Activated T-cell treated with anti-CD3 and anti-CD28 coated beads, Interleukin-2, amount 50 U/mL, for 24 hours (primary cell): ENCODE data around the gene NRXN3.

Experiments used
- DNase-seq: peaks from one replicate; pipeline ENCODE4 v3.0.0-alpha.2; 2020
- H3K27ac Mint-ChIP-seq: 2 replicates; pipeline ENCODE4 v1.8.0; 2020; ENCODE audit warnings: mild to moderate bottlenecking, mixed read lengths
- H3K27me3 Mint-ChIP-seq: 2 replicates; pipeline ENCODE4 v1.8.0; 2020; ENCODE audit warnings: mixed read lengths
- H3K36me3 Mint-ChIP-seq: 2 replicates; pipeline ENCODE4 v1.8.0; 2020; ENCODE audit warnings: low read depth, mixed read lengths
- H3K4me1 Mint-ChIP-seq: 2 replicates; pipeline ENCODE4 v1.8.0; 2020; ENCODE audit warnings: low read depth, mixed read lengths
- H3K4me3 Mint-ChIP-seq: 2 replicates; pipeline ENCODE4 v1.8.0; 2020; ENCODE audit warnings: mild to moderate bottlenecking, moderate library complexity, mixed read lengths
- H3K9me3 Mint-ChIP-seq: 2 replicates; pipeline ENCODE4 v1.8.0; 2020; ENCODE audit warnings: mixed read lengths

Gene NRXN3

DNA sequence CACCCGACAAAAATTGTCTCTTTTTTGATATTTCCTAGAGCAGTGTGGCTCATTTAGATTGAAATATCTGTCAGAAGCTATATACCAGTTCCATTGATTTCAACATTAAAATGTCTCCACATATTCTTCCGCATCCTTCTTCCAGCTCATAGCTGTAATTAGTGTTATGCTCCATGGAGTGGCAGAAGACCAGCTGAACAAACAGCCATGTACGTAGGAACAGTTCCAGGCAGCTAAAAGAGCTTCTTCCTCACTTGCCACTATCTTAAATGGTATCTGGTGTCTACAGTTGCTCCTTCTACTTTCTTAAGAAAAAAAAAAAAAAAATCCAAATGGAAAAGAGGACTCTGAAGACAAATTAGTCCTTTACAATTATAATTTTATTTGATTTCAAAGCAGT lies 1193.1 kb downstream of the NRXN3 start:
- Mint-ChIP-seq H3K4me3 (no peak overlapping the region), H3K27me3 (no peaks in the 10 kb centered on the region), H3K9me3 (peaks cover 2% of the 10 kb centered on the region), H3K36me3 (no peaks in the 10 kb centered on the region), H3K4me1 (no peaks in the 10 kb centered on the region), H3K27ac (no peak overlapping the region)
- DNase-seq, result no peak

DNA sequence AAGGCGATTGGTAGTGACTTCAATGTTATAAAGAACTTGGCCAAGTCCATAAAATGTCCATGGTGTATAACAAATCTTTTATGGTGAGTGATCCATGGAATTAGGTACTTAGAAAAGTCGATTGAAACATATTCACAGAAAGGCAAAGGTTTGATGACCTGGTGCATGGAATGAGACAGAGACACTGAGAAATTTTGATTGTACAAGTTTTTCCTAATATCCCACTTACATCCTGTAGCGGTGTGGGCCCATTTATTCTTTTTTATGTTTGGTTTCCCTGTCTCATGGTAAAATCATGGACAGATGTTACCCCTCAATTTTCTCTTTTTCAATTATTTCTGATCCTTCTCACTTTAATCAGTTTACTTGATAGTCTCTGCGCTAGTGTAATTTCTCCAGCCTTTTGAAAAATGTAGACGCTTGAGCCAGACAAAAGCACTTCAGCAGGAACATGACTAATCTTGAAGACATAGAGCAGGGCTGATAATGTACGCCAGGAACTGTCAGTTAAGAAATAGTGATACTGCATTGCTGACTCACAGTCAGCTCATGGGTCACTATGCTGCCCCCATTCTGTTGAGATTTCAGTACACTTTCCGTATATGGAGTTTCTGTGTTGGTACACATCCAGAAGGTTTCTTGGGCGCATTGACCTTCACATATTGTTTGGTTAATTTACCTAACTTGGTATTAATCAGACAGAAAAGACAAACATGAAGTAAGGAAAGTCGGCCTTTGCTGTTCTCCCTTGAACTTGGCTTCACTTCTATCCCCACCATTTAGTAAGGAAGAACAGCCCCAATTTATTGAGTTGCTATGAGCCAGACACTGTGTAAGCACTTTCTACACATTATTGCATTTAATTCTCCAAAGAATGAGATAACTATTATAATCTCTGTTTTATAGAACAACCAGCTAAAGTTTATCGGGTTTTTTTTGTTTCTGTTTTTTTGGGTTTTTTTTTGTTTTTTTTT lies 1199.5 kb downstream of the NRXN3 start:
- H3K4me3 Mint-ChIP-seq, result no peak overlapping the region
- no peak for DNase-seq
- H3K27ac Mint-ChIP-seq, result no peak overlapping the region
- no peaks in the 10 kb centered on the region for H3K4me1 Mint-ChIP-seq
- no peaks in the 10 kb centered on the region for H3K36me3 Mint-ChIP-seq
- peaks cover 12% of the 10 kb centered on the region for H3K9me3 Mint-ChIP-seq
- H3K27me3 Mint-ChIP-seq, result no peaks in the 10 kb centered on the region

DNA sequence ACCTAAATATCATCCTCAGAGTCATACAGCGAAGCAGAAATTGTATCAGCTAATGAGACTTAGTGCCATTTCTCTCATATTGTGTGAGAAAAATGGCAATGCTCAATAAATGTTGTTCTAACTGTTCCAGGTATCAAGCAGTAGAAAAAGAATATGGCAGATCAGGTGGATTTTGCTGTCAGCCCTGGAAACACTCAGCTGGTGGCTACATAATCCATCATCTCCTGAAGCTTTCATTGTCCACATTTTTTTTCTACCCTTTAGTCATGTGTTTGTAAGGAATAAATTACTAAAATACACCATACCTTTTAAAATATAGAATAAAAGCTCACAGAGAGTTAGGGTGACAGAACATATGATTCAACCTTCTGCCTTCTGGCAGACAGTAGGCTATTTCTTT lies 1200.8 kb downstream of the NRXN3 start:
- Mint-ChIP-seq H3K27me3 (no peaks in the 10 kb centered on the region), H3K9me3 (peaks cover 15% of the 10 kb centered on the region)

DNA sequence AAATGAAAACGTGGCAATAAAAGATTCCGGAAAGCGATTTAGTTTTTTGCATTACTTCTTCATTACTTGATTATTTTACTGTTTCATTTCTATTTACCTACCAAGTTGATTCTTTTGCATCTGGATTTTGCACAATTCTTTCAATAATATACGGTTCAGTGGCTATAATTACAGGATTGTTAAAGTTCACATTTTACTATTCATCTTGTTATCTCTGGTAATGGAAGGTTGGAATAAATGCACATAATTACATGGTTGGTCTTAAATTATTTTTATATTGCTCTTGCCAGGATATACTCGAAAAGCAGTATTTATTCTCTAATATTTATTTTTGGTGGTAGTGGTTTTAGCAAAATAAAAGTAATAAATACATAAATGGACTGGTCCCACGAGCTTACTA lies 1203.3 kb downstream of the NRXN3 start:
- DNase-seq, result no peak
- Mint-ChIP-seq H3K4me1 (no peaks in the 10 kb centered on the region), H3K27me3 (no peaks in the 10 kb centered on the region), H3K36me3 (no peaks in the 10 kb centered on the region), H3K4me3 (no peak overlapping the region), H3K9me3 (peaks cover 15% of the 10 kb centered on the region), H3K27ac (no peak overlapping the region)

More for the DNA sequence above, 1200.8 kb downstream of the NRXN3 start:
- no peaks in the 10 kb centered on the region for H3K4me1 Mint-ChIP-seq
- H3K36me3 Mint-ChIP-seq, result no peaks in the 10 kb centered on the region
- no peak overlapping the region for H3K4me3 Mint-ChIP-seq
- H3K27ac Mint-ChIP-seq, result no peak overlapping the region
- DNase-seq, result no peak

DNA sequence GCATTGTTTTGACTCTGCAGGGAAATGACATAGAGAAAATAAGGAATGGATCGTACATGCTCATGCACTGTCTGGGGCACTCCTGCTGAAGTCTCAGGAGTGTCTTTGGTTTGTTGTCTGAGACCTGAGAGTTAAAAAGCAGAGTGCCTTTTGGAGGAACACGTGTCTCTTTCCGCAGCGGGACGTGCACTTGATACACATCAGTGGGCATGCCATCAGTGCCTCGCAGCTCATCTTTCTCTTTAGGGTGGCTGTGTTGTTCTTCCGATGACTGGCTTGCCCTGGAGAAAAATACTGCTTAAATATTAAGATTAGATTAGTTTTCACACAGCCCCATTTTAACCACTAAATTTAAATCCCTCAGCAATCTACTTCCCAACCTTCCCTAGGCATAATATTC lies 1205.2 kb downstream of the NRXN3 start:
- H3K4me3 Mint-ChIP-seq, result no peak overlapping the region
- no peaks in the 10 kb centered on the region for H3K27me3 Mint-ChIP-seq
- peaks cover 13% of the 10 kb centered on the region for H3K9me3 Mint-ChIP-seq
- DNase-seq, result no peak
- no peak overlapping the region for H3K27ac Mint-ChIP-seq
- no peaks in the 10 kb centered on the region for H3K4me1 Mint-ChIP-seq
- H3K36me3 Mint-ChIP-seq, result no peaks in the 10 kb centered on the region

DNA sequence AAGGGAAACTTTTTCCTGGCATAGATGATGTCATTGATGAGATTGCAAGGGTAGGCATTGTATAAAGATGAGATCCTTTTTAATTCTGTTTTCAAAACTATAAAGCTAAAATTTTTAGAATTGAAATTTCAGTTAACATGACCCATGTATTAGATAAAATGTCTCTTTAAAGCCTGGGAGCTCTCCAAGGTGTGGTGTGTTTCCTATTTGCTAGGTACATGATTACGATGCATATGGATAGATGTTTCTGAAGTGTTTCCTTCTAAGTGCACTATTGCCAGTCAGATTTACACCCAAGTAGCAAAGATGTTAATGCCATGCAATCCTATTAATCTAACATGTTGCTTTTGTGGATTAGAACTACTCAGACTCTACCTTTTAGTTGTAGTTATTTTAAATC lies 1206.4 kb downstream of the NRXN3 start:
- DNase-seq, result no peak
- H3K4me3 Mint-ChIP-seq, result no peak overlapping the region
- peaks cover 17% of the 10 kb centered on the region for H3K9me3 Mint-ChIP-seq
- no peaks in the 10 kb centered on the region for H3K36me3 Mint-ChIP-seq
- H3K27ac Mint-ChIP-seq, result no peak overlapping the region
- no peaks in the 10 kb centered on the region for H3K27me3 Mint-ChIP-seq
- no peaks in the 10 kb centered on the region for H3K4me1 Mint-ChIP-seq

DNA sequence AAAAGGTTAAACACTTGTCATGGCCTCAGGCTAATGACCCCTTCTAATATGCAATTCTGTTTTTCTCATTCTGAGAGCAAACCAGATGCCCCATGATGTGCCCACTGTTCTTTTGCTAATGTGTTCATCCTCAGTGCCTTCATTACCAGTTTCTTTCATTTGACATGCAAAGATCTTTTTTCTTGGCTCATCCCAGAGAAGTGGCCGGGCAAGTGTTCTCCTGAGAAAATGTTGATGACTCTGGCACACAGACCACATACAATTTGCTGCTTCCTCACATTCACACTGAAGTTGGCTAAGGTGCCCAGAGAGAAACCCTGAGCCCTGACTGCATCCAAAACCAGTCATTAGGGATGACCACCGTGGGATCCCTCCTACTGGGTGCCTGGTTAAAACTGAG lies 1207.8 kb downstream of the NRXN3 start:
- DNase-seq, result no peak
- Mint-ChIP-seq H3K9me3 (peaks cover 12% of the 10 kb centered on the region), H3K4me3 (no peak overlapping the region), H3K4me1 (no peaks in the 10 kb centered on the region), H3K27ac (no peak overlapping the region), H3K27me3 (no peaks in the 10 kb centered on the region), H3K36me3 (no peaks in the 10 kb centered on the region)

DNA sequence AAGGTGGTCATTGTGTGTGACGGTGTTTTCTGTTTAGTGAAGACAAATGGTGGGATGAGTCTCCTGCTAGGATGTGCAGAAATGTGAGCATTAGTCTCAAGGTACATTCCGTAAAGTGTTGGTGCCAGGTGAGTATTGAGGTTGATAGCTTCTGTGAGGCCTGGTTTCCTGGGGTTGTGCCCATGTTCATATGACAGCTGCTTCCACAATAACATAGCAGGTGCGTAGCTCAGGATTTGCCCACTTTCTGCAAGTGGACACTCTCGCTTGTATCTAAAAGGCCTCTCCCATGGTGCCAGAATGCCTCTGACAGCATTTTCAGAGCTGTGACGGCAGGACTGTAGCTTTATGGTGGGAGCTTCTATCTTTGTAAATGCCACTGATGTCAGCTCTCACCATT lies 1209.1 kb downstream of the NRXN3 start:
- no peaks in the 10 kb centered on the region for H3K27me3 Mint-ChIP-seq
- H3K36me3 Mint-ChIP-seq, result no peaks in the 10 kb centered on the region
- H3K4me3 Mint-ChIP-seq, result no peak overlapping the region
- no peaks in the 10 kb centered on the region for H3K4me1 Mint-ChIP-seq
- no peak for DNase-seq
- no peak overlapping the region for H3K27ac Mint-ChIP-seq
- peaks cover 11% of the 10 kb centered on the region for H3K9me3 Mint-ChIP-seq

GRCh38 chr14:79383031-79383430 lies 1212.9 kb downstream of the NRXN3 start:
- Mint-ChIP-seq H3K4me3 (no peak overlapping the region), H3K4me1 (no peaks in the 10 kb centered on the region), H3K27ac (no peak overlapping the region), H3K36me3 (no peaks in the 10 kb centered on the region), H3K9me3 (peaks cover 13% of the 10 kb centered on the region), H3K27me3 (no peaks in the 10 kb centered on the region)
- no peak for DNase-seq

DNA sequence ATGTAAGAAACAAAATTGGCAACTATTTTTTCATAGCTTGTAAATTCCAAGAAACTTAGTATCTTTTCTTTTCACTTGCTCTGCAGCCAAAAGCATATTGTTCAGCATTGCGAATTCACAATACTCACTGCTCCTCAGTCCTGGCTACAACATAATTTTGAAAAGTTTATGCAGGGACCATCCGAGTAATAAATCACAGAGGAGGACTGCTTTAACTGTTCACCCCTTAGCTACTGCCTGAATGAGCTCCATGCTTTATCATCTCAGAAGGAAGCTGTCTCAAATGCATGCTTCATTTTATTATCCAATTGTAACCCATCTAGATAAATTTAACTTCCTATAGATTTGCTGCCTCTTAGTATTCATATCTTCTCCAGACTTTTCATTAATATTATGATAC lies 1213.3 kb downstream of the NRXN3 start:
- Mint-ChIP-seq H3K4me1 (no peaks in the 10 kb centered on the region), H3K9me3 (peaks cover 13% of the 10 kb centered on the region), H3K4me3 (no peak overlapping the region), H3K36me3 (no peaks in the 10 kb centered on the region), H3K27me3 (no peaks in the 10 kb centered on the region), H3K27ac (no peak overlapping the region)
- DNase-seq, result no peak

- H3K9me3 Mint-ChIP-seq, result no peaks in the 10 kb centered on the region
- H3K4me1 Mint-ChIP-seq, result no peaks in the 10 kb centered on the region
- no peaks in the 10 kb centered on the region for H3K36me3 Mint-ChIP-seq
- no peaks in the 10 kb centered on the region for H3K27me3 Mint-ChIP-seq
- no peak for DNase-seq
- no peak overlapping the region for H3K27ac Mint-ChIP-seq
- no peak overlapping the region for H3K4me3 Mint-ChIP-seq
Measured at GRCh38 chr14:79395061-79395460, 1224.9 kb downstream of the NRXN3 start.

- no peaks in the 10 kb centered on the region for H3K36me3 Mint-ChIP-seq
- no peak overlapping the region for H3K4me3 Mint-ChIP-seq
- no peak for DNase-seq
- H3K27me3 Mint-ChIP-seq, result no peaks in the 10 kb centered on the region
- H3K27ac Mint-ChIP-seq, result no peak overlapping the region
- H3K4me1 Mint-ChIP-seq, result no peaks in the 10 kb centered on the region
- peaks cover 2% of the 10 kb centered on the region for H3K9me3 Mint-ChIP-seq
Measured at GRCh38 chr14:79404874-79405511, 1234.8 kb downstream of the NRXN3 start.

- DNase-seq, result no peak
- no peaks in the 10 kb centered on the region for H3K4me1 Mint-ChIP-seq
- H3K27me3 Mint-ChIP-seq, result no peaks in the 10 kb centered on the region
- no peaks in the 10 kb centered on the region for H3K36me3 Mint-ChIP-seq
- peaks cover 3% of the 10 kb centered on the region for H3K9me3 Mint-ChIP-seq
- H3K4me3 Mint-ChIP-seq, result no peak overlapping the region
- H3K27ac Mint-ChIP-seq, result no peak overlapping the region
Measured at GRCh38 chr14:79405512-79405910, 1235.3 kb downstream of the NRXN3 start.

GRCh38 chr14:79407572-79407971 lies 1237.4 kb downstream of the NRXN3 start:
- Mint-ChIP-seq H3K4me3 (no peak overlapping the region), H3K27ac (no peak overlapping the region), H3K36me3 (no peaks in the 10 kb centered on the region), H3K4me1 (no peaks in the 10 kb centered on the region), H3K9me3 (peaks cover 6% of the 10 kb centered on the region), H3K27me3 (no peaks in the 10 kb centered on the region)
- no peak for DNase-seq

- Mint-ChIP-seq H3K4me1 (no peaks in the 10 kb centered on the region), H3K36me3 (no peaks in the 10 kb centered on the region), H3K4me3 (no peak overlapping the region), H3K27me3 (no peaks in the 10 kb centered on the region), H3K9me3 (peaks cover 8% of the 10 kb centered on the region), H3K27ac (no peak overlapping the region)
- DNase-seq, result no peak
Measured at GRCh38 chr14:79408696-79409095, 1238.5 kb downstream of the NRXN3 start.
